Duodenal mucosa (tissue), 2 donors: Measurements from ENCODE around the gene WWOX.

Source experiments
- H3K27ac ChIP-seq: one replicate; pipeline ENCODE4 v1.7.0; 2013; ENCODE audit warnings: low read depth, low read length
- H3K27me3 ChIP-seq, 2 donors: one replicate each; pipeline ENCODE4 v1.7.0; 2013; ENCODE audit warnings: low read length in 2 of 2, control low read depth in 1 of 2; ENCODE audit not compliant: insufficient read depth in 2 of 2, control insufficient read depth in 1 of 2
- H3K36me3 ChIP-seq, 2 donors: one replicate each; pipeline ENCODE4 v1.7.0; 2013; ENCODE audit warnings: low read length in 2 of 2, control low read depth in 1 of 2; ENCODE audit not compliant: insufficient read depth in 2 of 2, control insufficient read depth in 1 of 2
- H3K4me1 ChIP-seq, 2 donors: one replicate each; pipeline ENCODE4 v1.7.0; 2013; ENCODE audit warnings: low read length in 2 of 2, control low read depth in 1 of 2; ENCODE audit not compliant: insufficient read depth in 2 of 2, control insufficient read depth in 1 of 2
- H3K4me3 ChIP-seq, 2 donors: one replicate each; pipeline ENCODE4 v1.7.0; 2013; ENCODE audit warnings: low read length in 2 of 2, low read depth in 1 of 2
- H3K9ac ChIP-seq, 2 donors: one replicate each; pipeline ENCODE4 v1.7.0; 2013; ENCODE audit warnings: low read length in 2 of 2, low read depth in 1 of 2
- H3K9me3 ChIP-seq, 2 donors: one replicate each; pipeline ENCODE4 v1.7.0; 2013; ENCODE audit warnings: low read length in 2 of 2, control low read depth in 1 of 2; ENCODE audit not compliant: control insufficient read depth in 1 of 2

Gene WWOX

DNA sequence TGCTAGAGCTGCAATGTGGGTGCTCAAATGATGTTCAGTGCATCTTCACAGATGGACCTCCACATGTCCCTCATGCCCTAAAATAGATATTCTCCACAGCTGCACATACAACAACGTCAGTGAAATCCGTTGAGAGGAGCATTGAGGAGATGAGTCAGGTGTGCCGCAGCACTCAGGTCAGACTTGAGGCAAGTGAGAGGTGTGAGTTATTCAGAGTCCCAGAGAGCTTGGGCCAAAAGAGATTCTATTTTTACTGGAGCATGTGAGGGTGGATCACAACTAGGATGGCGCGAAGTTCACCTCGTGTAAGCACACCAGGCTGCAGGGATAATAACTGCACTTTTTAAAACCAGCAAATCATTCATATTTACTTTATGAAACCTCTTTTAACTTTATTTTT, 855.8 kb downstream of the WWOX start:
- H3K9ac ChIP-seq = no peak overlapping the region
- no peaks in the 10 kb centered on the region for H3K36me3 ChIP-seq

DNA sequence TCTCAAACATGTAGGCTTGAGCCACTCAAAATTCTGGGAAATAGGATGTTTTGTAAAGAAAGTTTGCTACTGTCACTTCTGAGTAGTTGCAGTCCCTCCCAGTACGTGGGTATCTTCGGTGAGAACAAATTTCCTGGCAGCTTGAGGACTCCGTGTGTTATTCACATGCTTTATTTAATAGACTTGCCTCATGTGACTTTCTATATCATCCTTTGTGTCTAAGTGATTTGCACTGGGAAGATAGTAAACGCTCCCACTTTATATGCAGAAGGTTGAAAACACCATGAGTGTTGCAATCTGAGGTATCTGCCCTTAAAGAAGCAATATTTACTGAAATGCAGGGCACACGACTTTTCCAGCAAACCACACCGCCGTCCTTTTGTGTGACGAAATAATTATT, 857.4 kb downstream of the WWOX start:
- H3K9me3 ChIP-seq = no peaks in the 10 kb centered on the region
- no peaks in the 10 kb centered on the region for H3K4me1 ChIP-seq
- no peak overlapping the region for H3K4me3 ChIP-seq
- H3K36me3 ChIP-seq = no peaks in the 10 kb centered on the region
- no peaks in the 10 kb centered on the region for H3K27me3 ChIP-seq
- H3K9ac ChIP-seq = no peak overlapping the region
- no peak overlapping the region for H3K27ac ChIP-seq

More for the DNA sequence above, 855.8 kb downstream of the WWOX start:
- Histone ChIP-seq H3K27me3 (no peaks in the 10 kb centered on the region), H3K4me3 (no peak overlapping the region), H3K9me3 (no peaks in the 10 kb centered on the region), H3K4me1 (no peaks in the 10 kb centered on the region), H3K27ac (no peak overlapping the region)

- Histone ChIP-seq H3K4me1 (no peaks in the 10 kb centered on the region), H3K27ac (no peak overlapping the region), H3K4me3 (no peak overlapping the region), H3K9ac (no peak overlapping the region), H3K9me3 (no peaks in the 10 kb centered on the region), H3K27me3 (no peaks in the 10 kb centered on the region), H3K36me3 (no peaks in the 10 kb centered on the region)
Observed at GRCh38 chr16:78957317-78958100, 858.1 kb downstream of the WWOX start.

- no peak overlapping the region for H3K27ac ChIP-seq
- no peaks in the 10 kb centered on the region for H3K9me3 ChIP-seq
- H3K9ac ChIP-seq = no peak overlapping the region
- H3K4me1 ChIP-seq = no peaks in the 10 kb centered on the region
- no peaks in the 10 kb centered on the region for H3K27me3 ChIP-seq
- H3K4me3 ChIP-seq = no peak overlapping the region
- no peaks in the 10 kb centered on the region for H3K36me3 ChIP-seq
Observed at GRCh38 chr16:78961464-78961863, 862.0 kb downstream of the WWOX start.

DNA sequence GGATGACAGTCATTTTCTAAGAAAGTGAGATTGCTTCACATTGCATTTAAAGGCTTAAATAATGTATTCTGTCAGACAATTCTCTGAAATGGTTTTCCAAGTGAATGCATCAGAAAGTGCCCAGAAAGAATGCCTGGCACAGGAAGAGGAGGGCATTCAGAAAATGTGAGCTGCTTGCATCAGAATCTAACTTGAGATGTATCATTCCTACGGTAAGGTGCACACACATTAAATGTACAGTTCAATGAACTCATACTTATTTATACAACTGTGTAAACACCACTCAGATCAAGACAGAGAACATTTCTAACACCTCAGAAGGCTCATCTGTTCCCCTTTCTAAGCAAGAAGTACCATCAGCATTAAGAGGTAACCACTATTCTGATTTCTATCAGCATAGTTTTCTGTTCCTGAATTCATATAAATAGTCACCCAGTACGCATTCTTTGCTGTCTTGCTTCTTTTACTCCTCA, 863.0 kb downstream of the WWOX start:
- Histone ChIP-seq H3K4me1 (no peaks in the 10 kb centered on the region), H3K9ac (no peak overlapping the region)

GRCh38 chr16:78967948-78968347, 868.5 kb downstream of the WWOX start:
- H3K27me3 ChIP-seq = no peaks in the 10 kb centered on the region
- no peaks in the 10 kb centered on the region for H3K36me3 ChIP-seq
- no peak overlapping the region for H3K4me3 ChIP-seq
- peaks cover 0 to 4% of the 10 kb centered on the region in 2 donors for H3K4me1 ChIP-seq
- no peak overlapping the region for H3K27ac ChIP-seq
- no peak overlapping the region for H3K9ac ChIP-seq
- no peaks in the 10 kb centered on the region for H3K9me3 ChIP-seq

More for the DNA sequence above, 863.0 kb downstream of the WWOX start:
- H3K4me3 ChIP-seq = no peak overlapping the region
- no peaks in the 10 kb centered on the region for H3K9me3 ChIP-seq
- H3K27ac ChIP-seq = no peak overlapping the region
- H3K36me3 ChIP-seq = no peaks in the 10 kb centered on the region
- H3K27me3 ChIP-seq = no peaks in the 10 kb centered on the region

- Histone ChIP-seq H3K36me3 (no peaks in the 10 kb centered on the region), H3K9me3 (no peaks in the 10 kb centered on the region), H3K27me3 (no peaks in the 10 kb centered on the region), H3K27ac (no peak overlapping the region), H3K4me3 (no peak overlapping the region), H3K9ac (no peak overlapping the region), H3K4me1 (peaks cover 0 to 4% of the 10 kb centered on the region in 2 donors)
Observed at GRCh38 chr16:78969721-78970120, 870.3 kb downstream of the WWOX start.

- no peaks in the 10 kb centered on the region for H3K9me3 ChIP-seq
- H3K4me3 ChIP-seq = no peak overlapping the region
- no peaks in the 10 kb centered on the region for H3K36me3 ChIP-seq
- no peak overlapping the region for H3K27ac ChIP-seq
- H3K27me3 ChIP-seq = no peaks in the 10 kb centered on the region
- H3K9ac ChIP-seq = no peak overlapping the region
- H3K4me1 ChIP-seq = peaks cover 0 to 4% of the 10 kb centered on the region in 2 donors
Observed at GRCh38 chr16:78970650-78971049, 871.2 kb downstream of the WWOX start.

- Histone ChIP-seq H3K9ac (no peak overlapping the region), H3K27me3 (no peaks in the 10 kb centered on the region), H3K9me3 (no peaks in the 10 kb centered on the region), H3K36me3 (no peaks in the 10 kb centered on the region), H3K4me1 (peaks cover 0 to 4% of the 10 kb centered on the region in 2 donors), H3K27ac (no peak overlapping the region), H3K4me3 (no peak overlapping the region)
Observed at GRCh38 chr16:78972006-78972405, 872.6 kb downstream of the WWOX start.

GRCh38 chr16:78972986-78973385, 873.5 kb downstream of the WWOX start:
- no peaks in the 10 kb centered on the region for H3K27me3 ChIP-seq
- H3K36me3 ChIP-seq = no peaks in the 10 kb centered on the region
- no peak overlapping the region for H3K4me3 ChIP-seq
- H3K9me3 ChIP-seq = no peaks in the 10 kb centered on the region
- peaks cover 0 to 4% of the 10 kb centered on the region in 2 donors for H3K4me1 ChIP-seq
- no peak overlapping the region for H3K9ac ChIP-seq
- H3K27ac ChIP-seq = no peak overlapping the region
